ENCODE data around the gene NTRK2.
"Not testable (repeated sequence)": the region's sequence is repeated elsewhere in the genome, so short reads cannot be mapped to it uniquely, and the experiment has no call there.

Gene NTRK2

GRCh38 chr9:85040146-85040545 lies 370.6 kb downstream of the NTRK2 start:
- no peak for DNase-seq

GRCh38 chr9:85040821-85041465 lies 371.4 kb downstream of the NTRK2 start:
- no peak for DNase-seq

GRCh38 chr9:85041466-85042137 lies 372.1 kb downstream of the NTRK2 start:
- DNase-seq: no peak

- no peak for DNase-seq
Measured at GRCh38 chr9:85042981-85043647, 373.6 kb downstream of the NTRK2 start.

GRCh38 chr9:85045271-85045670 lies 375.7 kb downstream of the NTRK2 start:
- no peak for DNase-seq

GRCh38 chr9:85046475-85046874 lies 376.9 kb downstream of the NTRK2 start:
- DNase-seq: no peak

- DNase-seq: no peak
Measured at GRCh38 chr9:85053206-85053786, 383.8 kb downstream of the NTRK2 start.

- DNase-seq: no peak
Measured at GRCh38 chr9:85054017-85054416, 384.5 kb downstream of the NTRK2 start.

GRCh38 chr9:85055506-85056202 lies 386.1 kb downstream of the NTRK2 start:
- DNase-seq: no peak

GRCh38 chr9:85056203-85056572 lies 386.7 kb downstream of the NTRK2 start:
- no peak for DNase-seq

GRCh38 chr9:85061969-85062368 lies 392.4 kb downstream of the NTRK2 start:
- no peak for DNase-seq

- DNase-seq: no peak
Measured at GRCh38 chr9:85062385-85063022, 393.0 kb downstream of the NTRK2 start.

GRCh38 chr9:85064811-85065371 lies 395.4 kb downstream of the NTRK2 start:
- DNase-seq: no peak

GRCh38 chr9:85067792-85068191 lies 398.3 kb downstream of the NTRK2 start:
- no peak for DNase-seq

GRCh38 chr9:85069421-85069820 lies 399.9 kb downstream of the NTRK2 start:
- not testable (repeated sequence) for DNase-seq

Data from effector CD4-positive, alpha-beta T cell (primary cell).